Stomach (tissue), 4 donors: ENCODE results near the gene ROCK2.

Experiments
- CTCF ChIP-seq, 7 experiments: fragments of 450-650 bp in 4 of 7; fragments of 200-600 bp in 3 of 7; sonication (generic) in 3 of 7; IDR thresholded peaks; one replicate each; pipeline ENCODE4 v1.5.1; 2016 to 2019; ENCODE audit warnings: antibody characterized with exemption in 7 of 7, control low read depth in 2 of 7, mild to moderate bottlenecking in 1 of 7
- POLR2A ChIP-seq, 4 donors: fragments of 450-650 bp; IDR thresholded peaks; one replicate each; pipeline ENCODE4 v1.6.1; 2016; ENCODE audit warnings: antibody characterized with exemption in 4 of 4, control low read depth in 2 of 4, mild to moderate bottlenecking in 1 of 4, moderate library complexity in 1 of 4

GRCh38 chr2:11312770-11313471 lies 31.5 kb downstream of the ROCK2 start:
- TF ChIP-seq POLR2A (IDR thresholded peaks at IDR 0.05) (no peak), CTCF (IDR thresholded peaks at IDR 0.05) (no peak)
